PC-3 (cell line): ENCODE measurements around the gene TCF7L1. TPM values are rescaled to one million over a fixed set of nuclear protein-coding genes. Genes with fewer than 3 reads are reported as not detected.
"Not testable (repeated sequence)": the region's sequence is repeated elsewhere in the genome, so short reads cannot be mapped to it uniquely, and the experiment has no call there.

Experiments used
- ATAC-seq: fragments of 200-7000 bp; cut with Tn5 transposase; 2 replicates; pipeline ENCODE4 v1.9.1; 2020; ENCODE audit warnings: mild to moderate bottlenecking, moderate library complexity
- BruUV-seq: library from RNA; stranded (reverse); fragments of 400-500 nt; replicated peaks from 2 replicates; lab custom pipeline; 2021; lab: Mats Ljungman, UMichigan
- CTCF ChIA-PET: fragments of 300-600 bp; sonication (Branson Sonifier 250); formaldehyde crosslinking; loops from one replicate; lab custom pipeline; 2022; ENCODE audit warnings: antibody characterized with exemption; lab: Charles Lee
- POLR2A ChIA-PET: fragments of 300-600 bp; sonication (Branson Sonifier 250); formaldehyde crosslinking; loops from one replicate; lab custom pipeline; 2022; ENCODE audit warnings: antibody characterized with exemption; ENCODE audit not compliant: unreplicated experiment; lab: Charles Lee
- DNase-seq: peaks from one replicate; pipeline ENCODE4 v3.0.0-alpha.2; 2015
- H2AFZ ChIP-seq: fragments of 300-600 bp; sonication (generic); 2 replicates; pipeline ENCODE4 v1.6.0; 2016; ENCODE audit warnings: antibody characterized with exemption, low read length
- H3F3A ChIP-seq: fragments of 300-600 bp; sonication (generic); one replicate; pipeline ENCODE4 v1.6.0; 2017; ENCODE audit warnings: antibody characterized with exemption, low read length, control low read depth, mild to moderate bottlenecking; ENCODE audit not compliant: unreplicated experiment
- H3K27ac ChIP-seq: fragments of 300-600 bp; sonication (generic); 2 replicates; pipeline ENCODE4 v1.5.1; 2016; ENCODE audit warnings: mild to moderate bottlenecking, low read length
- H3K27me3 ChIP-seq: fragments of 300-600 bp; sonication (generic); 2 replicates; pipeline ENCODE4 v1.6.1; 2016; ENCODE audit warnings: low read length, mixed read lengths
- H3K36me3 ChIP-seq: fragments of 300-600 bp; sonication (generic); 2 replicates; pipeline ENCODE4 v1.6.1; 2016; ENCODE audit warnings: low read depth, mixed run types, low read length, mixed read lengths
- H3K4me1 ChIP-seq: fragments of 300-600 bp; sonication (generic); 2 replicates; pipeline ENCODE4 v1.5.1; 2016; ENCODE audit warnings: low read length; ENCODE audit not compliant: insufficient read depth
- H3K4me2 ChIP-seq: fragments of 300-600 bp; sonication (generic); 2 replicates; pipeline ENCODE4 v1.6.0; 2016; ENCODE audit warnings: low read length
- H3K4me3 ChIP-seq: fragments of 300-600 bp; sonication (generic); 2 replicates; pipeline ENCODE4 v1.5.1; 2016; ENCODE audit warnings: mild to moderate bottlenecking, low read length, mixed read lengths
- H3K79me2 ChIP-seq: fragments of 300-600 bp; sonication (generic); 2 replicates; pipeline ENCODE4 v1.6.1; 2017; ENCODE audit warnings: low read length, mixed read lengths
- H3K9ac ChIP-seq: fragments of 300-600 bp; sonication (generic); 2 replicates; pipeline ENCODE4 v1.6.0; 2016; ENCODE audit warnings: mild to moderate bottlenecking, low read length
- H3K9me2 ChIP-seq: fragments of 300-600 bp; sonication (generic); replicated peaks from 2 replicates; pipeline ENCODE4 v1.6.1; 2016; ENCODE audit warnings: mixed run types, low read length, mixed read lengths
- H3K9me3 ChIP-seq: fragments of 300-600 bp; sonication (generic); 2 replicates; pipeline ENCODE4 v1.6.1; 2016; ENCODE audit warnings: low read length, mixed read lengths
- H4K20me1 ChIP-seq: fragments of 300-600 bp; sonication (generic); 2 replicates; pipeline ENCODE4 v1.6.1; 2016; ENCODE audit warnings: low read length, mixed read lengths
- CTCF ChIP-seq: fragments of 300-600 bp; sonication (generic); conservative IDR thresholded peaks from 2 replicates; pipeline ENCODE4 v1.5.1; 2017; ENCODE audit warnings: antibody characterized with exemption, low read depth, mild to moderate bottlenecking, low read length
- EZH2 ChIP-seq: fragments of 300-600 bp; sonication (generic); IDR thresholded peaks from one replicate; pipeline ENCODE4 v1.6.1; 2017; ENCODE audit warnings: antibody characterized with exemption, mild to moderate bottlenecking, low read length; ENCODE audit not compliant: unreplicated experiment
- EZH2phosphoT487 ChIP-seq: fragments of 300-600 bp; sonication (generic); IDR thresholded peaks from 2 replicates; pipeline ENCODE4 v1.6.1; 2018; ENCODE audit warnings: mild to moderate bottlenecking, antibody characterized with exemption, low read length, borderline replicate concordance
- intact Hi-C: fragments of 100-400 bp; cut with micrococcal nuclease; formaldehyde crosslinking; loops from 2 replicates; pipeline ENCODE4 v1.9.0; 2023
- total RNA-seq: library from RNA; depleted of rRNA; stranded (reverse); fragments of >200 nt; gene quantifications from 2 replicates; pipeline ENCODE4 v1.2.3, GENCODE V29; 2014

Gene TCF7L1
- total RNA-seq, 1 experiment from 2014 or later = 1.8 TPM

GRCh38 chr2:85210511-85210910 lies 77.3 kb downstream of the TCF7L1 start:
- no peaks in the 10 kb centered on the region for H3K9me3 ChIP-seq
- CTCF ChIA-PET = no interaction called here
- POLR2A ChIA-PET = no interaction called here

GRCh38 chr2:85211606-85212005 lies 78.4 kb downstream of the TCF7L1 start:
- H3K4me2 ChIP-seq, H3K9me3 ChIP-seq, POLR2A ChIA-PET, H3K79me2 ChIP-seq, H2AFZ ChIP-seq, intact Hi-C loops, H3K27ac ChIP-seq, DNase-seq, H3K9ac ChIP-seq, H3F3A ChIP-seq, ATAC-seq, H3K27me3 ChIP-seq, H4K20me1 ChIP-seq, H3K4me3 ChIP-seq, BruUV-seq, H3K9me2 ChIP-seq, H3K4me1 ChIP-seq, H3K36me3 ChIP-seq: not testable (repeated sequence)
- CTCF ChIA-PET = interaction anchor here (0.6 kb wide), 1 partner anchor 26 kb away, joined by 3 read pairs; no protein-coding TSS in a partner anchor

More at GRCh38 chr2:85210511-85210910, 77.3 kb downstream of the TCF7L1 start:
- intact Hi-C loops = no loop called here
- Histone ChIP-seq H3K4me3 (no peak overlapping the region), H3K36me3 (no peaks in the 10 kb centered on the region), H3K27me3 (no peaks in the 10 kb centered on the region), H3K79me2 (no peaks in the 10 kb centered on the region), H4K20me1 (no peaks in the 10 kb centered on the region), H3K9me2 (no peaks in the 10 kb centered on the region), H3K4me2 (no peak overlapping the region), H3K27ac (no peak overlapping the region), H3K9ac (no peak overlapping the region), H3F3A (no peaks in the 10 kb centered on the region), H3K4me1 (no peaks in the 10 kb centered on the region), H2AFZ (no peak overlapping the region)
- TF ChIP-seq CTCF (no peak), EZH2 (no peak), EZH2phosphoT487 (no peak)
- DNase-seq (no peak), ATAC-seq (no peak)
- BruUV-seq = no TSS peak

- DNase-seq (no peak), ATAC-seq (no peak)
- Histone ChIP-seq H3K9me3 (no peaks in the 10 kb centered on the region), H3K27ac (no peak overlapping the region), H3K4me3 (no peak overlapping the region), H4K20me1 (no peaks in the 10 kb centered on the region), H3F3A (no peaks in the 10 kb centered on the region), H3K4me1 (no peaks in the 10 kb centered on the region), H3K4me2 (no peak overlapping the region), H2AFZ (no peak overlapping the region), H3K79me2 (no peaks in the 10 kb centered on the region), H3K36me3 (no peaks in the 10 kb centered on the region), H3K27me3 (no peaks in the 10 kb centered on the region), H3K9me2 (no peaks in the 10 kb centered on the region), H3K9ac (no peak overlapping the region)
- no TSS peak for BruUV-seq
- TF ChIP-seq EZH2phosphoT487 (no peak), CTCF (no peak), EZH2 (no peak)
- intact Hi-C loops = no loop called here
- ChIA-PET CTCF (no interaction called here), POLR2A (no interaction called here)
Measured at GRCh38 chr2:85212841-85213240, 79.6 kb downstream of the TCF7L1 start.
